Measurements from ENCODE around the gene VPS25. TPM values are rescaled to one million over a fixed set of nuclear protein-coding genes. Genes with fewer than 3 reads are reported as not detected.

Gene VPS25
- total RNA-seq, 1 donor from 2014 or later = 59.4 TPM

DNA sequence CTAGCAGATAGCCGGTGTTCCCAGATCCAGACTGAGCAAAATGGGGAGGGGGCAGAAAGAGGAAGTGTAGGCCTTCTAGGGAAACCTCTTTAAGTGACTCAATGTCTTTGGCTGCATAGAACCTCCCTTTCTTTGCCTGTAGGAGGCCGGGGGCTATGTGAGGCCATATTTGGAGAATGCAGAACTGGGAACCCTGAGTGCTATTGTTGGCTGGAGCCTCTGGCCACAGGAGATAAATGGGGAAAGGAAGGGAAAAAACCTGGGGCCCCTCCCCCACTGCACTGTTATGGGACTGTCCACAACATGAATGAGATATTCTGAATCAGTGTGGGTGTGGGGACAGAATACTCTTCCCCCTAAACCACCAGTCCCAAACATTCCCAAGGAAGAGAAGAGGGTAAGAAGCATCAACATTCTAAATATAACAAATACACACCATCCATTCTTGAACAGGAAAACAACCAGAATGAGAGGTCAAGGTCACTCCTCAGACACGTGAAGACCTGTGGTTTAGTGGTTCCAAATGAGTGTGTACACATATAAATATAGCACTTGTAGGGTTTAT, 2.4 kb downstream of the VPS25 start:
- peaks cover 12% of the 10 kb centered on the region for H3K4me1 Mint-ChIP-seq
- TF ChIP-seq, protein P1, sequence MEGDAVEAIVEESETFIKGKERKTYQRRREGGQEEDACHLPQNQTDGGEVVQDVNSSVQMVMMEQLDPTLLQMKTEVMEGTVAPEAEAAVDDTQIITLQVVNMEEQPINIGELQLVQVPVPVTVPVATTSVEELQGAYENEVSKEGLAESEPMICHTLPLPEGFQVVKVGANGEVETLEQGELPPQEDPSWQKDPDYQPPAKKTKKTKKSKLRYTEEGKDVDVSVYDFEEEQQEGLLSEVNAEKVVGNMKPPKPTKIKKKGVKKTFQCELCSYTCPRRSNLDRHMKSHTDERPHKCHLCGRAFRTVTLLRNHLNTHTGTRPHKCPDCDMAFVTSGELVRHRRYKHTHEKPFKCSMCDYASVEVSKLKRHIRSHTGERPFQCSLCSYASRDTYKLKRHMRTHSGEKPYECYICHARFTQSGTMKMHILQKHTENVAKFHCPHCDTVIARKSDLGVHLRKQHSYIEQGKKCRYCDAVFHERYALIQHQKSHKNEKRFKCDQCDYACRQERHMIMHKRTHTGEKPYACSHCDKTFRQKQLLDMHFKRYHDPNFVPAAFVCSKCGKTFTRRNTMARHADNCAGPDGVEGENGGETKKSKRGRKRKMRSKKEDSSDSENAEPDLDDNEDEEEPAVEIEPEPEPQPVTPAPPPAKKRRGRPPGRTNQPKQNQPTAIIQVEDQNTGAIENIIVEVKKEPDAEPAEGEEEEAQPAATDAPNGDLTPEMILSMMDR (IDR thresholded peaks at IDR 0.05; ENCODE audit: unreplicated experiment) = no peak
- H3K27me3 Mint-ChIP-seq (ENCODE audit: low read depth) = peaks cover 3% of the 10 kb centered on the region
- H3K36me3 Mint-ChIP-seq = peaks cover 10% of the 10 kb centered on the region
- no peak overlapping the region for H3K27ac Mint-ChIP-seq
- H3K4me3 Mint-ChIP-seq = peak overlapping the region; percentile 30
- H3K9me3 Mint-ChIP-seq = no peaks in the 10 kb centered on the region
- no peak for DNase-seq (ENCODE audit: low spot score in 2 of 2, unreplicated experiment in 2 of 2)

- Mint-ChIP-seq H3K4me1 (peaks cover 14% of the 10 kb centered on the region), H3K27ac (no peak overlapping the region), H3K9me3 (no peaks in the 10 kb centered on the region), H3K4me3 (no peak overlapping the region), H3K27me3 (ENCODE audit: low read depth) (peaks cover 30% of the 10 kb centered on the region), H3K36me3 (peaks cover 10% of the 10 kb centered on the region)
- TF ChIP-seq, protein P1 (IDR thresholded peaks at IDR 0.05; ENCODE audit: unreplicated experiment) = no peak
- no peak for DNase-seq (ENCODE audit: low spot score in 2 of 2, unreplicated experiment in 2 of 2)
Measured at GRCh38 chr17:42778570-42778969, 5.3 kb downstream of the VPS25 start.

- Mint-ChIP-seq H3K27me3 (ENCODE audit: low read depth) (peaks cover 36% of the 10 kb centered on the region), H3K9me3 (no peaks in the 10 kb centered on the region), H3K4me3 (peak overlapping the region; percentile 55), H3K27ac (no peak overlapping the region), H3K4me1 (peaks cover 6% of the 10 kb centered on the region), H3K36me3 (peaks cover 10% of the 10 kb centered on the region)
- TF ChIP-seq, protein P1 (IDR thresholded peaks at IDR 0.05; ENCODE audit: unreplicated experiment) = no peak
- no peak for DNase-seq (ENCODE audit: low spot score in 2 of 2, unreplicated experiment in 2 of 2)
Measured at GRCh38 chr17:42779304-42779935, 6.2 kb downstream of the VPS25 start.

DNA sequence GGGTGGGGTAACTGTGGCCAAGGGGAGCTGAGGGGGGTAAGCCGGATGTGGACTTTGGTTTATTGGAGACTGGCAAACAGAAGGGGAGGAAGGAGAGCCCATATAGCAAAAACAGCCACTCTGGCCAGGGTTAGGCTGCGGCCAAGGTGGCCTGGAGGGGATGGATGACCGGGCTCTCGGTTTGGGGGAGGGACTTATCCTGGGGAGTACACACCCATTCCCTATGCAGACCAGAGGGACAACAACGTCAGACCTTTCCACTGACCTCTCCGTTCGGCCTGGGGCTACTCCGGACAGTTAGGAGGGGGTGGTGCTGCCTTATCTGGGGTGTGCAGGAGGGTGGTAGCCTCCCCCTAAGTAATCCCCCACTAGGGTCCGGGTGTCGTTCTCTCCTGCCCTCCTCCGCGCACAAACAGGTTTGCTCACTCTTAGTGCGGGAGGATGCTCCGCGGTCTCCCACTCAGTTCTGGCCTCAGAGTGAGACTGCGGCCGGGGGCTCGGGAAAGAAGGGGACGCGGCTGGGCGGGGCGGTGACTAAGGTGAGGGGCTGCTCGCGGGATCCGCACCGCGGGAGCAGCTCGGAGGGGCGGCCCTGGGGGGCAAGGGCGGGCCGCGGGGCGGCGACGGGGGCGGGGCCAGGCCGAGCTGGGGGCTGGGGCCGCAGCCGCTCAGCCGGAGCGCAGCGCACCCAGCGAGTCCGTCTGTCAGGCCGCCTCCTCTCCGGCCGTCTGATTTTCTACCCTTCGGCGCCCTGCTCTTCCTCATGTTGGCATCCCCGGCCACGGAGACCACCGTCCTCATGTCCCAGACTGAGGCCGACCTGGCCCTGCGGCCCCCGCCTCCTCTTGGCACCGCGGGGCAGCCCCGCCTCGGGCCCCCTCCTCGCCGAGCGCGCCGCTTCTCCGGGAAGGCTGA, 6.9 kb downstream of the VPS25 start, which contains the start of gene WNK4:
WNK4 (plus strand) TSS at position 675 of the 915 bp plus-strand sequence; CDS start at position 764, 89 bp downstream.
- Mint-ChIP-seq H3K4me1 (peaks cover 6% of the 10 kb centered on the region), H3K36me3 (peaks cover 10% of the 10 kb centered on the region), H3K4me3 (peak within 1 kb of the TSS; percentile 60), H3K9me3 (no peaks in the 10 kb centered on the region), H3K27me3 (ENCODE audit: low read depth) (peaks cover 41% of the 10 kb centered on the region), H3K27ac (no peak within 1 kb of the TSS)
- TF ChIP-seq, protein P1 (IDR thresholded peaks at IDR 0.05; ENCODE audit: unreplicated experiment) = no peak
- DNase-seq (ENCODE audit: low spot score in 2 of 2, unreplicated experiment in 2 of 2) = no peak

DNA sequence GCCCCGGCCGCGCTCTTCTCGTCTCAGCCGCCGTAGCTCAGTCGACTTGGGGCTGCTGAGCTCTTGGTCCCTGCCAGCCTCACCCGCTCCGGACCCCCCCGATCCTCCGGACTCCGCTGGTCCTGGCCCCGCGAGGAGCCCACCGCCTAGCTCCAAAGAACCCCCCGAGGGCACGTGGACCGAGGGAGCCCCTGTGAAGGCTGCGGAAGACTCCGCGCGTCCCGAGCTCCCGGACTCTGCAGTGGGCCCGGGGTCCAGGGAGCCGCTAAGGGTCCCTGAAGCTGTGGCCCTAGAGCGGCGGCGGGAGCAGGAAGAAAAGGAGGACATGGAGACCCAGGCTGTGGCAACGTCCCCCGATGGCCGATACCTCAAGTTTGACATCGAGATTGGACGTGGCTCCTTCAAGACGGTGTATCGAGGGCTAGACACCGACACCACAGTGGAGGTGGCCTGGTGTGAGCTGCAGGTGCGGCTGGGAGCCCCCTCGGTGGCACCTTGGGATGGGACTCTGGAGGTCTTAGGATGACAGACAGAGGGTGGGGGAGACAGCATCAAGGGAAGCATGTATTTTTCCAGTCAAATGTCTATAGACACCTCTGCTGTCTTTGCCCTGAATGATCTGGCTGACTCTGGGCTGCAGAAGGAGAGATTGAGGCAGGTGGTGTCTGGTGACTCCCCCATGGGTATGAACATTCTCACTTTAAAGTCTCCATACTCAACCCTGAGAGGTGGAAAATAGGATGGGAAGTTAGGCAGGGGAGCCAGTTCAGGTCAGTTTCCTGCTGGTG, 7.8 kb downstream of the VPS25 start:
- H3K9me3 Mint-ChIP-seq = no peaks in the 10 kb centered on the region

More for the DNA sequence above, 7.8 kb downstream of the VPS25 start:
- Mint-ChIP-seq H3K36me3 (peaks cover 7% of the 10 kb centered on the region), H3K4me3 (peak overlapping the region; percentile 60), H3K4me1 (peaks cover 6% of the 10 kb centered on the region), H3K27ac (no peak overlapping the region), H3K27me3 (ENCODE audit: low read depth) (peaks cover 47% of the 10 kb centered on the region)
- DNase-seq (ENCODE audit: low spot score in 2 of 2, unreplicated experiment in 2 of 2) = no peak
- TF ChIP-seq, protein P1 (IDR thresholded peaks at IDR 0.05; ENCODE audit: unreplicated experiment) = no peak

Measured in mesothelial cell of epicardium (in vitro differentiated cells).